ENCODE measurements around the gene PACRG.

PACRG gene

GRCh38 chr6:163324326-163324687 lies 596.5 kb downstream of the PACRG start:
- no peak for DNase-seq (ENCODE audit: low read depth in 2 of 2, low spot score in 1 of 2)

DNA sequence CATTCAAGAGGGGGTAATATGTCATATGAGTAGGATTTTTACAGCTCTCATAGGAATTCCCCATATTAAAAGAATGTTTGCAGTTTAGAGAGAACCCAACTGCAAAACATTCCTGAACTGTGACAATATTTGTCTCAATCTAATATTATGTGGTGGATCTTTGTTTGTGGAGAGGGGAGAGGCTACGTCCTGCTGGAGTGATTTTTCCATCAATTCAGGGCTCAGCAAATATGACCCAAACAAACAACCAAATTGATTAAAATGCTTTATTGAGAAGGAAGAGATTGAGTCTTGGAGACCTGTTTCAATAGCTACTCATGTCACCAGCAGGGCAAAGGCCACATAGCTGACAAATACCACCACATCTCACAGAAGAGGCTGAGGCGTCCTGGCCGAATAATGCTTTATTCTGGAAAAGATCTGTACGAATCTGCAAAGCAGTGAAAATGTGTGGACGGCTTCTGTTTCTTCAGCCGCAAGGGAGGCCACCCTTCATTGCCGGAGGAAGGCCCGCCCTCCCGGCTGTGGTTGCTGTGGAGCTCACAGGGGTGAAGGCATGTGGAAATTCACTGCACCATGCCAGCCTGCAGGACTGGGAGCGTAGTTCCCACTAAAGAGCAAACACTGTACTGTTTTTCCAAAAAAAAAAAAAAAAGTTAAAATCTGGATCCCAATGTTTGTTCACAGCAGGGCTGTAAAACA lies 597.1 kb downstream of the PACRG start:
- no peak for DNase-seq (ENCODE audit: low read depth in 2 of 2, low spot score in 1 of 2)

DNA sequence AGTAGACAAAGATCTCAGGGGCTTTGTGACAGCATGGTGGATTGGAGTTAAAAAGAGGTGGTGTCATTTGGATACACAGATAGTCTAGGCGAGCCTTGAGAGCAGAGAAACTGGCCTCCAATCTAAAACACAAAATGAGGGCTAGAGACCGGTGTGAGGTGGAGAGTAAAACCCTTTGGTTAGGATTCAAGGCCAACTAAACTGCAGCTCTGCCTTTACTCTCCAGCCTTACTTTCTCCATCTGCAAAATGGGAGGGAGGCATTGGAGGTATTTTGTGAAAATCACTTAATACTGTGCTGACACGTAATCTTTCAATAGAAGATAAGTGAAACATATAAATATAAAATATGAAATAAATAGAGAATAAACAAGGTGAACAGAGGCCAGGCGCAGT lies 597.6 kb downstream of the PACRG start:
- DNase-seq (ENCODE audit: low read depth in 2 of 2, low spot score in 1 of 2): no peak

DNA sequence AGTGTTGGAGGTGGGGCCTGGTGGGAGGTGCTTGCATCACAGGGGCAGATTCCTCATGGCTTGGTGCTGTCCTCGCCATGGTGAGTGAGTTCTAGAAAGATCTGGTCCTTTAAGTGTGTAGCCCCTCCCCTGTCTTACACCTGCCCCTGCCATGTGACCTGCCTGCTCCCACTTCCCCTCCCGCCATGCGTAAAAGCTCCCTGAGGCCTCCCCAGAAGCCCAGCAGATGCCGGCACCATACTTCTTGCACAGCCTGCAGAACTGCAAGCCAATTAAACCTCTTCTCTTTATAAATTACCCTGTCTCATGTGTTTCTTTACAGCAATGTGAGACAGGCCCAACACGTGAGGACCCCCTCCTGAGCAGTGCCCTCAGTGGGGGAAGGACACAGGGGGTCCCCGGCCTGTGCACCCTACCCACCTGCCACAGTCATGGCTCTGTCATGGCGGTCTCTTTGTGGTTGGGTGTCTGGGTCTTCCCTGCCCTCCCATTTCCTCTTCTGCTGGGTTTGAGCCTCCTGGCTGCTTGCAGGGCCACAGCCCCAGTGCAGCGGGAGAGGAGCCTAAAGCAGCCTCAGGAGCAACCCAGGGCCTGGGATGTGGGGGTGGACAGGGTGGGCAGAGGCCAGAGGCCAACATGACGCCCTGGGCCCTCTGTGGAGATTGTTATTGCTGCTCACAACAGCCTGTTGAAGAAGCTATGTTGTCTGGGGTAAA lies 599.5 kb downstream of the PACRG start:
- no peak for DNase-seq (ENCODE audit: low read depth in 2 of 2, low spot score in 1 of 2)

DNA sequence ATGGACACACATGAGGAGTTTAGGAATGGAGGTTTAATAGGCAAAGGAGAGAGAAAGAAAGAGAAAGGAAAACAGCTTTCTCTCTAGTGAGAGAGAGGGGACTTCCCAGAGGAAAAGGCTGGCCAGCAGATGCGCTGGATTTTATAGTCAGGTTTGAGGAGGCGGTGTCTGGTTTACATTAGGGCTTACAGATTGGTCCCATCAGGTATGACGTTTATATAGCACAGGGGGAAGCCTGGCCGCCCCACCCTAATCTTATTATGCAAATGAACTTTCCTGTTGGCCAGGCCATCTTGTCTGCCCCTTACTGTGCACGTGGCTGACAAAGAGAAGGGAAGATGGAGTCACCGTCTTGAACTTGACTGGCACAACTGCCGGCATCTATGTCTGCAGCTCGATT lies 600.1 kb downstream of the PACRG start:
- no peak for DNase-seq (ENCODE audit: low read depth in 2 of 2, low spot score in 1 of 2)

- no peak for DNase-seq (ENCODE audit: low read depth in 2 of 2, low spot score in 1 of 2)
These were observed 600.6 kb downstream of the PACRG start for GRCh38 chr6:163328411-163328810.

GRCh38 chr6:163329991-163330390 lies 602.2 kb downstream of the PACRG start:
- no peak for DNase-seq (ENCODE audit: low read depth in 2 of 2, low spot score in 1 of 2)

DNA sequence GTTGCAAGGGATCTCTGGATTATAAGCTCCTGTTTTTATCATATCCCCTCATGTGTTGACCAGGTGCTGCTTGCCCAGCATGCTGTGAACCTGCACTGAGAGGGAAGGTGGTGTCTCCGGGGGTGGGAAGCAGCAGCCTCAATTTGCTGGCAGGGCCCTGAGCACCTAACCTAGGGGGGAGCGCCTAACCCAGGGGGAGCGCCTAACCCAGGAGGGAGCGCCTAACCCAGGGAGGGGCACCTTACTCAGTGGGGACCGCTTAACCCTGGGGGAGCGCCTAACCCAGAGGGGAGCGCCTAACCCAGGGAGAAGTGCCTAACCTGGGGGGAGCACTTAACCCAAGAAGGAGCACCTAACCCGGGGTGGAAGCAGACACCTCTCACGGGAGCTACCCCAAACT lies 603.5 kb downstream of the PACRG start:
- DNase-seq (ENCODE audit: low read depth in 2 of 2, low spot score in 1 of 2): no peak

DNA sequence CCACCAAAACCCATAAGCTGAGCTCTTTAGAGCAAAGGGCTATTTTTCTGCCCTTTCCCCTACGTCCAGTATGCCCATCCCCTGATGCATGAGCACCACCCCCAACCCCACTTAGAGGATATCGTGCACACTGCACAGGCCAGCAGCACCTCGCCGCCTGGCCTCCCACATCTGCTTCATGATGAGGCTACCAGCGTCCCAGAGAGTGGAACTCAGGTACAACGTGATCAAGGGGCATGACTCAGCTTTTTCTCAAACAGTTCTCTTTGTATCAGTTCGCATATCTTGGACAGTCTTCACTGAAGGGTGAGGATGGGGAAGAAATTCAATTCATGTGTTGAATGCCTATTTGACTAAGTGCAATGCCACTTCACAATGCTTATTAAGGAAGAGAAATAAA lies 604.8 kb downstream of the PACRG start:
- DNase-seq (ENCODE audit: low read depth in 2 of 2, low spot score in 1 of 2): no peak

DNA sequence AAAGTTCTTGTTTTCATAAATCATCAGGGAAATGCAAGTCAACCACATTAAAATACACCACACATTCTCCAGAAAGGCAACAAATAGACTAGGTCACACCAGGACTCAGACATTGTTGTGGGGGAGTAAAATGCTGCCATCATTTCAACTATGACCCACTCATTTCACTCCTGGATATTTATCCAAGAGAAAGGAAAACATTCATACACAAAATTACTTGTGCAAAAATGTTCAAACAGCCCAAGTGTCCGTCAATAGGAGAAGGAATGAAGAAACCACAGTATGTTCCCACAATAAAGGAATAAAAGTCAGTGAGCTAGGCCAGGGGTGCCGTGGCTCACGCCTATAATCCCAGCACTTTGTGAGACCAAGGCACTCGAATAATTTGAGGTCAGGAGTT lies 605.3 kb downstream of the PACRG start:
- no peak for DNase-seq (ENCODE audit: low read depth in 2 of 2, low spot score in 1 of 2)

- DNase-seq (ENCODE audit: low read depth in 2 of 2, low spot score in 1 of 2): no peak
These were observed 606.2 kb downstream of the PACRG start for GRCh38 chr6:163333701-163334663.

DNA sequence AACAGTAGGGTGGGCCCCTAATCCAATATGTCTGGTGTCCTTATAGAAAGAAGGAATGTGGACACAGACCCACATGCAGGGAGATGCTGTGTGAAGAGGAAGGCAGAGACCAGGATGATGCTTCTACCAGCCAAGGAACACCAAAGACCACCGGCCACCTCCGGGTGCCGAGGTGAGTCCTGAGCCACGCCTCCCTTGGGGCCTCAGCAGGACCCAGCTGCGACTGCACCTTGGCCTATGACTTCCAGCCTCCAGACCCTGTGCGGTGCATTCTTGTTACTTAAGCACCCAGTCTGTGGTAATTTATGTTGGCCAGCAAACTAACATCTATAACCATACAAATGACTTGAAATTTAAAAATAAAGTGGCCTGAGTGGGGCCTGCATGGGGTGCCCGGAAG lies 607.3 kb downstream of the PACRG start:
- DNase-seq (ENCODE audit: low read depth in 2 of 2, low spot score in 1 of 2): no peak

GRCh38 chr6:163335671-163336545 lies 608.1 kb downstream of the PACRG start:
- DNase-seq (ENCODE audit: low read depth in 2 of 2, low spot score in 1 of 2): no peak

DNA sequence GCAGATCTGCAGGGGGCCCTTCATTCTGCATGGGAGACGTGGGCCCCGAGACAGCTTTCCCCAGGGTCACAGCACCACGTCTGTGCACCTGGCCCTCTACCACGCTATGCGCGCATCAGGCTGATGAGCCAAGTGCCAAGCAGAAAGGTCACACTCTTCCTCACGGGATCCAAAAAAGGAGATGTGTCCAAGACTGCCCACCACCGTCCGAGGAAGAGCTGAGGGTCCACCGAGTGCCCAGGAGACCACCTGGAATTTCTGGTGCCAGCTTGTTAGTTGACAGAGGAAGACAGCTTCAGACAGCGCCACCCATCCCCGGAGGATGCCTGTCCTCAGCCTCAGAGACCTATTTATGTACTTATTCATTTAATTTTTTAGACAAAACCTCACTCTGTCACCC lies 609.2 kb downstream of the PACRG start:
- no peak for DNase-seq (ENCODE audit: low read depth in 2 of 2, low spot score in 1 of 2)

- DNase-seq (ENCODE audit: low read depth in 2 of 2, low spot score in 1 of 2): no peak
These were observed 610.2 kb downstream of the PACRG start for GRCh38 chr6:163337958-163338357.

DNA sequence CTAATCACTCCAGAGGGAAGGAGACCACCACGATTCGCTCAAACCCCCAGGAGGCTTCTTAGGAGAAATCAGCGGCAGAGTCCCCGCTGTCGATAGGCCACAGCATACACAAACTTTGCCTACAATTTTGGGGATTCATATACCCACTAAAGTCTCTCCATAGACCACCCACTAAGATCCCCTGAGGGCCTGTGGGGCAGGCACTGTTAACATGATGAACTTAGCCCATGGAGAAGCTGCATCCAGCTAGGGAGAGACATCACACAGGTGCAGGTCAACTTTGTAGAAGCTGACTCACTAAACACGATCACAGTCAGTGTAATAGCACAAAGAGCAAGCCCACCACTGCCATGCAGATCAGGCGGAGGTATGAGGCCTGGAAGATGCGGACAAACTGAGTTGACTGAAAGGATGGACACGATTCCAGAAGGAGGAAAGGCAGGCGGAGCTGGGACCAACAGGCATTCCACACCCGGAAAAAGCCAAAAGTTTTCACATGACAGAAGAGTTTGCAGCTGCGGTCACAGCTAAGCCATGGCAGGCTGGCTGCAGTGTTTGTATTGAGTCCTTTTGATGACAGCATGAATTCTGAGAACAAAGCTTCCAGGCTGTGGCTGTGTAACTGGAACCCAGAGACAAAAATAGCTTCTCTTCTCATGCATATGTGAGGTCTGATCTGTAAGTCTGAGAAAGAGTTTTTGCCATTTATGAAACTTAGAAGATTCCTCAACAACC lies 611.1 kb downstream of the PACRG start:
- no peak for DNase-seq (ENCODE audit: low read depth in 2 of 2, low spot score in 1 of 2)

GRCh38 chr6:163339466-163339865 lies 611.7 kb downstream of the PACRG start:
- no peak for DNase-seq (ENCODE audit: low read depth in 2 of 2, low spot score in 1 of 2)

- DNase-seq (ENCODE audit: low read depth in 2 of 2, low spot score in 1 of 2): no peak
These were observed 612.6 kb downstream of the PACRG start for GRCh38 chr6:163340201-163340887.

- DNase-seq (ENCODE audit: low read depth in 2 of 2, low spot score in 1 of 2): no peak
These were observed 613.7 kb downstream of the PACRG start for GRCh38 chr6:163341224-163342061.

Measured in stimulated activated CD8-positive, alpha-beta memory T cell treated with anti-CD3 and anti-CD28 coated beads, Interleukin-4, amount 100 ng/mL, for 4 hours (primary cell).